GM21528 (cell line): Measurements from ENCODE around the gene TIMP4.

Experiments used
- ATAC-seq: cut with Tn5 transposase; IDR thresholded peaks from one replicate; pipeline ENCODE4 v1.9.1; 2021; ENCODE audit warnings: mild to moderate bottlenecking, moderate library complexity; ENCODE audit not compliant: unreplicated experiment, low FRiP score

The TIMP4 gene

DNA sequence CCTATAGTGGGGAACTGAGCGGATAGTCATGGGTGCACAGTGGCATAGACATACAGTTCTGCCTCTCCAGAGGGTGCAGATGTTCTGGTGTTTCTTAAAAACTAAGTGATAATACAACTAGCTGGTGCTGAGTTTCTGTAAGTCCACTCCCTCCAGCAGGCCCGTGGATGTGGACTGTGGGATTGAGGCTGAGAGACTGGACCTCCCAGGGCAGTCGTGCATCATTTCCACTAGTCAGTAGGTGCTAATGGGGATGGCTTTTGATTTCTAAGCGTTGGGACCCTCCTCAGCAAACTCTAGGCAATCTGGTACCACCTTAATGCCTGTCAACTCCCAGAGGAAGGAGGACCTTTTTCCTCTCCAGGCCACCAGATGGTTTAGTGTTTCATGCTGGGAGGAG lies 27.3 kb upstream of the TIMP4 start:
- ATAC-seq: no peak

GRCh38 chr3:12185172-12185710 lies 26.5 kb upstream of the TIMP4 start:
- no peak for ATAC-seq

DNA sequence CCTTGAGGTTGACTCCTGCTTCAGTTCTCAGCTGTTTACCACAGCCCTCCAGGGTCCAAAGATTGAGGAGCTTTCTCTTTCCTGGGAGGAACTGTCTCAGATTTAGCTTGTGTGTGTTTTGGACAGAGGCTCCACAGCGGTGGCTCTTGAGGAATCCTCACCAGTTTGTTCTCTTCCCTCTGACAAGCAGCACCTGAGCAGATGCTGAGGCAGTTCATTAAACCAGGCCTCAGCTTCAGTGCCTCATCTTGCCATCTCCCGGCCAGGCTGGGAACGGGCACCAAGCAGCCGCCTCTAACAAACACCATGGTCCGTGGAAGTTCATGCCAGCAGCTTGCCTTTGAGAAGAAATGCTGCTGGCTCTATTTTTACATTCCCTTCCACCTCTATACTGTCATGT lies 25.8 kb upstream of the TIMP4 start:
- no peak for ATAC-seq

- no peak for ATAC-seq
These were observed 24.2 kb upstream of the TIMP4 start for GRCh38 chr3:12182687-12183441.

GRCh38 chr3:12181806-12182205 lies 23.1 kb upstream of the TIMP4 start:
- ATAC-seq: no peak

- no peak for ATAC-seq
These were observed 22.6 kb upstream of the TIMP4 start for GRCh38 chr3:12181301-12181700.

GRCh38 chr3:12180631-12181030 lies 21.9 kb upstream of the TIMP4 start:
- no peak for ATAC-seq

DNA sequence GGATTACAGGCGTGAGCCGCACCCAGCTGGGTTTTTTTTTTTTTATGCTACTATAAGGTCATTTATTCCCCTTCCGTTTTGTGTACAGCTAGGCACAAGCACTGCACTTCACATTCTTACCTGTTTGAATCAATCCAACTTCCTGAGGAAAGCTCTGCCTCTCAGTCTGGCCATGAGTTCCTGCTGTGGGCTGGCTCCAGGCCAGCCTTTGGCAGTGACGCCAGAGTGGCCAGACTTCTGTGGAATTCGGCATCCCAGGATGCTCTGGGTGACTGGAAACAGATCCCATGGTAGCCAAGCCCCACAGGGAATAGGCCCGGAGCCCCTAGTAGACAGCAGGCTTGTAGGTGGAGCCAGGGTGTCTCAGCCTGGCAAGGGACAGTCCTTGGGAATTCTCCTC lies 21.5 kb upstream of the TIMP4 start:
- no peak for ATAC-seq

- ATAC-seq: no peak
These were observed 20.7 kb upstream of the TIMP4 start for GRCh38 chr3:12179441-12179840.

GRCh38 chr3:12178091-12178820 lies 19.5 kb upstream of the TIMP4 start:
- ATAC-seq: no peak

DNA sequence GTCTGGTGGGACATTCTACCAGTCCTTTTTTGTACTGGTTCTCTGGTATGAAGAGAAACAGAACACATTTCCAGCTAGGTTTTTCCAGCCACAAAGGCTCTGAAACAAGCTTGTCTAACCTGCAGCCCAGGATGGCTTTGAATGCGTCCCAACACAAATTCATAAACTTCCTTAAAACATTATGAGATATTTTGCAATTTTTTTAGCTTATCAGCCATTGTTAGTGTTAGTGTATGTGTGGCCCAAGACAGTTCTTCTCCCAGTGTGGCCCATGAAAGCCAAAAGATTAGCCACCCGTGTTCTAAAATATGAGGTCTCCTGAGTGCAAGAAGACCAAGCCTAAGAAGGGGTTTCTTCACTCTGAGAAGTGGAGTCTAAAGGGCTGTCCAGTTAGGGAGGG lies 18.4 kb upstream of the TIMP4 start:
- no peak for ATAC-seq

DNA sequence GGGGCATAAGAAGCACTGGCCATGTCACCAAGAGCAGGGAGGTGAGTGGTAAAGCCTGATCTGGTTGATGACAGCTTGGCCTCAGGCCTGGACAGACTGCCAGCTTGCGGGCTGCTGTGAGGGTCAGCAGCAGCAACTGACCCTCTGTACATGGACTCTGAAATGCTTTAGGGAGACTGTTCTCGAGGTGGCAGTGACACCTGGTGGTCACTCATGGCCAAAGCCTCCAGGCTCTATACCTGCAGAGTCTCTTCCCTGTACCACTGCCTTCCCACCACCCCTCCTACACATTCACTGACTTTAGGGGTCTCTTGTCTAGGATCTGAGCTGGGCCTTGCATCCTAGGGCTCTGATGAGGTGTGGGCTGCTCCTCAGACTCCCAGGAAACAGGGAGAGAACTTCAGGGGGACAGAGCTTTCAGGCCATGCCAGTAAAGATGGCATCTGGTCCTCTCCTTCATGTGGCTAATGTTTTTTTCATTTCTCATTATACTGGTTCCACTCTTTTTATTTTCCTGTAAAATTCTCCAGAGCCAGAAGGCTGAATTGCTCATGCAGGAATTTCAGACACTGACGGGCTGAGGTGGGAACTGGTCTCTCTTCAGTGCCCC lies 17.2 kb upstream of the TIMP4 start:
- ATAC-seq: no peak

DNA sequence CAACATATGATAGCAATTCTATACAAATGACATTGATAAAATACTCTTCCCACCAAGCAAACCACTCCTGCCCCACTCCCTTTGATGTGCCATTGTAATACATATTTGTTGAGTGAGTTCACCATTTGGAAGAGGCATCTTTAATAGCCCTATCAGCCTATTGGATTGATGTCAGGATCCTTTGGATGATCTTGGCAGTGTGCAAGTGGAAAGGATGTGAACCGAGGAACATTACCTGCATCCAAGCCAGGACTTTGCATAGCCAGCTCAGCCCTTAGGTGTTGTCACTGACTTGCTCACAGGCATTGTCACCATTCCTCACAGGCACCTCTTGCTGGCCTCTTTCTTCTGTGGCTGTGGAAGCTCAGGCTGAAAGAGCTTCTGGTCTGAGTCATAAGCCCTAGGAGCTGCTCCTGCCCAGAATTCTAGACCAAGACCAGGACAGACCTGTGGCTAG lies 16.5 kb upstream of the TIMP4 start:
- no peak for ATAC-seq

DNA sequence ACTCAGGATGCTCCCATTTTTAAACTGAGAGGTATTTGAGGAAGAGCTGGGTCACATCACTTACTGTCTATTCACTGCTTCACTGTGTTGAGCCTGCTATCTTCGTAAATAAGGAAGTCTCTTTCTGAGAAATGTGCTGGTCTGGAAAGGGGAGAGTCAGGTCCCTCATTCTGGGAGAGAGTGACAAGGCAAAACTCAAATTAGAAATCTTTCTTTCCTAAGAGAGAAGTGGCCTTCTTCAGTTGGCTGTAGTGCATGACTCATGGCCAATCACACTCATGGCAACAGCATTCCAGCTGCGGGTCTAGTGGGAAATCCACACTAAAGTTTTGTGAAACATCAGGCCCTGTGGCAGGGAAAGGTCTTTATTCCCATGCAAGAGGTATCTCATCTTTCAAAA lies 11.5 kb upstream of the TIMP4 start:
- ATAC-seq: no peak

- no peak for ATAC-seq
These were observed 7.2 kb upstream of the TIMP4 start for GRCh38 chr3:12165909-12166308.

DNA sequence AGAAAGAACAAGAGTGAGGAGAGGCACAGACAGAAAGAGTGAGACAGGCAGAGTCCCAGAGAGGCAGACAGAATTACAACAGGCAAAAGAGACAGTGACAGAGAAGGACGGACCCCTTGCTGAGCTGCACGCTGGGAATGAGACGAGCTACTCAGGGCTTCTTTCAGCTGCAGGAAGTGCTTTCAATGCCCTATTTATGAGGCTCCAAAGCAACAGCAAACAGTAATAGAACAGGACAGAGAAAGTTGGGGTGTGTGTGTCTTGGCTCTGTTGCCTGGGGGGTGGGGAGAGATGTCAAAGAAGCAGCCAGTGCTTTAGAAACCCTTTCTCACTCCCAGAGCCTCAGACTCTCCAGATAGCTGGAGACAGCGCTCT lies 502 bp upstream of the TIMP4 start:
- no peak for ATAC-seq

DNA sequence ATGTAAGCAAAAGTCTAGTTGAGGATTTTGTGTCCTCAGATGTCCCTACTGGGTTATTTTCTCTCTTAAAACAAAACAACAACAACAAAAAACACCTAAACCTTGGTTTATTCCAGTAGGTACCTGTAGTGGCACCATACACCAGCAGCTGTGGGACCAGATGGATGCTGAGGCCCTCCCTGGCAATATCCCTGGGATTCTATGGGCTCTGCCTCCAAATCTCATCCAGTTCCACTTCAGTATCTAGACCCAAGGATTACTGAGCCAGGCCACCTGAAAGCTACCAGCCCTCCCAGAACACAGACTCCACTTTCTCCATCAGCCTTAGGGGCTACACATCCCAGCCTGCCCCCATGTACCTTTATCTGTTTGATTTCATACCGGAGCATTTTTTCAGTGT lies 1.7 kb downstream of the TIMP4 start:
- no peak for ATAC-seq

GRCh38 chr3:12155828-12156227 lies 2.9 kb downstream of the TIMP4 start:
- no peak for ATAC-seq

- no peak for ATAC-seq
These were observed 3.4 kb downstream of the TIMP4 start for GRCh38 chr3:12155264-12155663.

- ATAC-seq: no peak
These were observed 4.6 kb downstream of the TIMP4 start for GRCh38 chr3:12154151-12154550.

DNA sequence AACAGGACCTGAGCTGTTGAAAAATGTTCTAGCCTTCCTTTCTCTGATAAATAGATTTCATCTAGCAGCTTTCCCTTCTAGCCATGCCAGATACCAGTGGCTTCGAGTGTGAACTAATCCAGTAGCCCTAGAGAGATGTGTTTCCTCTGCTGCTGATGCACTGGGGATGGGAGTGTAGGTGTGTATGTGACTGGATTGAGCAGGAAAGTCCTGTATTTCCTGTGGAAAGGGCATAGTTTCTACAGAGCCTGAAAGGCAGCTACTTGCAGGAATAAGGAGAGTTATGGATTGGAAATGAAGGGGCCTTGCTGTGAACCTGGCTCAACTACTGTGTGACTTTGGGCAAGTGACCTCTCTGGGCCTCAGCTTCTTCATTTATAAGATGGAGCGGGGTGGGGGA lies 8.6 kb downstream of the TIMP4 start:
- ATAC-seq: no peak
